GOT3 (cell line): Measurements from ENCODE around the gene CPA4.
"Not testable (repeated sequence)": the region's sequence is repeated elsewhere in the genome, so short reads cannot be mapped to it uniquely, and the experiment has no call there.

ENCODE experiments used
- DNase-seq: peaks from one replicate; lab custom pipeline; 2025; ENCODE audit warnings: mixed read lengths; lab: John Stamatoyannopoulos, UW

CPA4 gene

GRCh38 chr7:130303127-130303526, 10.2 kb downstream of the CPA4 start:
- no peak for DNase-seq

- DNase-seq: no peak
These were observed 10.6 kb downstream of the CPA4 start for GRCh38 chr7:130303551-130303950.

GRCh38 chr7:130303982-130304381, 11.0 kb downstream of the CPA4 start:
- no peak for DNase-seq

- no peak for DNase-seq
These were observed 11.9 kb downstream of the CPA4 start for GRCh38 chr7:130304878-130305277.

- DNase-seq: no peak
These were observed 12.6 kb downstream of the CPA4 start for GRCh38 chr7:130305433-130306042.

GRCh38 chr7:130309986-130310385, 17.0 kb downstream of the CPA4 start:
- DNase-seq: no peak

GRCh38 chr7:130314305-130314704, 21.3 kb downstream of the CPA4 start:
- no peak for DNase-seq

- DNase-seq: no peak
These were observed 26.6 kb downstream of the CPA4 start for GRCh38 chr7:130319541-130319940.

GRCh38 chr7:130321542-130322229, 28.7 kb downstream of the CPA4 start:
- not testable (repeated sequence) for DNase-seq

- no peak for DNase-seq
These were observed 29.7 kb downstream of the CPA4 start for GRCh38 chr7:130322615-130323014.

- no peak for DNase-seq
These were observed 31.5 kb downstream of the CPA4 start for GRCh38 chr7:130324306-130324943.

- no peak for DNase-seq
These were observed 36.7 kb downstream of the CPA4 start for GRCh38 chr7:130329681-130330080.

GRCh38 chr7:130332259-130333053, 39.5 kb downstream of the CPA4 start:
- DNase-seq: no peak

- no peak for DNase-seq
These were observed 40.9 kb downstream of the CPA4 start for GRCh38 chr7:130333832-130334231.

- no peak for DNase-seq
These were observed 41.3 kb downstream of the CPA4 start for GRCh38 chr7:130334274-130334673.

GRCh38 chr7:130337410-130337971, 44.5 kb downstream of the CPA4 start:
- DNase-seq: no peak

- no peak for DNase-seq
These were observed 45.3 kb downstream of the CPA4 start for GRCh38 chr7:130338233-130338632.

GRCh38 chr7:130341882-130342281, 48.9 kb downstream of the CPA4 start:
- DNase-seq: no peak

GRCh38 chr7:130342701-130343380, 49.9 kb downstream of the CPA4 start:
- no peak for DNase-seq

- DNase-seq: no peak
These were observed 51.4 kb downstream of the CPA4 start, which contains the start of gene CPA5 for GRCh38 chr7:130344271-130344866. Gene CPA5, plus strand, starts transcription at chr7:130344816. Its CDS starts 1,670 bp downstream, at chr7:130346486.

GRCh38 chr7:130345136-130345535, 52.2 kb downstream of the CPA4 start:
- no peak for DNase-seq
